Upper lobe of left lung (tissue), 6 donors: Measurements from ENCODE around the gene LCE2B. TPM values are rescaled to one million over a fixed set of nuclear protein-coding genes. Genes with fewer than 3 reads are reported as not detected.
"Not testable (repeated sequence)": the region's sequence is repeated elsewhere in the genome, so short reads cannot be mapped to it uniquely, and the experiment has no call there.

Experiments used
- ATAC-seq, 2 donors: fragments of 200-7000 bp; cut with Tn5 transposase; one replicate each; pipeline ENCODE4 v1.9.1; 2022; ENCODE audit warnings: mild to moderate bottlenecking in 2 of 2, moderate library complexity in 2 of 2; ENCODE audit not compliant: low FRiP score in 2 of 2
- DNase-seq, 2 donors: peaks; one replicate each; pipeline ENCODE4 v3.0.0-alpha.2; 2019 to 2020
- H3K27ac ChIP-seq, 4 donors: fragments of 200-600 bp; sonication (generic); one replicate each; pipeline ENCODE4 v1.5.1; 2016 to 2019
- H3K27me3 ChIP-seq, 4 donors: fragments of 200-600 bp; sonication (generic); one replicate each; pipeline ENCODE4 v1.5.1; 2017 to 2019
- H3K36me3 ChIP-seq, 4 donors: fragments of 200-600 bp; sonication (generic); one replicate each; pipeline ENCODE4 v1.5.1; 2016 to 2019
- H3K4me1 ChIP-seq, 4 donors: fragments of 200-600 bp; sonication (generic); one replicate each; pipeline ENCODE4 v1.5.1; 2018 to 2019
- H3K4me3 ChIP-seq, 4 donors: fragments of 200-600 bp; sonication (generic); one replicate each; pipeline ENCODE4 v1.5.1; 2017 to 2019; ENCODE audit warnings: mild to moderate bottlenecking in 2 of 4, moderate library complexity in 1 of 4
- H3K9me3 ChIP-seq, 4 donors: fragments of 200-600 bp; sonication (generic); one replicate each; pipeline ENCODE4 v1.5.1; 2018 to 2019
- EP300 ChIP-seq, 4 donors: sonication (generic); formaldehyde crosslinking; IDR thresholded peaks; one replicate each; pipeline ENCODE4 v1.5.1; 2017; ENCODE audit warnings: antibody characterized with exemption in 4 of 4, control low read depth in 2 of 4
- POLR2A ChIP-seq, 4 donors: fragments of 450-650 bp; IDR thresholded peaks; one replicate each; pipeline ENCODE4 v1.5.1; 2016 to 2017; ENCODE audit warnings: antibody characterized with exemption in 4 of 4, mild to moderate bottlenecking in 2 of 4
- POLR2AphosphoS5 ChIP-seq, 2 donors: sonication (generic); formaldehyde crosslinking; IDR thresholded peaks; one replicate each; pipeline ENCODE4 v1.5.1; 2017; ENCODE audit warnings: antibody characterized with exemption in 2 of 2
- WGBS, 2 donors: methylation state at CpG; one replicate each; pipeline ENCODE4 v1.1.5; 2017 to 2018; 5-methylcytosine and 5-hydroxymethylcytosine counted together
- total RNA-seq, 6 donors: library from RNA; depleted of rRNA in 4 of 6; stranded (reverse); fragments of >200 nt in 4 of 6; gene quantifications; one replicate each; pipeline versions ENCODE4 v1.1.0 to v1.2.1, GENCODE V29; 2016 to 2021
- TF ChIP-seq, protein P1 (sequence below), 6 experiments: fragments of 450-650 bp in 4 of 6; fragments of 200-600 bp in 2 of 6; sonication (generic) in 2 of 6; IDR thresholded peaks; one replicate each; pipeline ENCODE4 v1.5.1; 2016 to 2019; ENCODE audit warnings: antibody characterized with exemption in 6 of 6
- donor health status: DM: no; HTN: no; CAD: no; lungs with moderate emphysema.
- donor health status: DM: no; HTN: yes; CAD: no; lungs with severe emphysema.

The LCE2B gene
- total RNA-seq, 6 donors from 2014 or later, result not detected

DNA sequence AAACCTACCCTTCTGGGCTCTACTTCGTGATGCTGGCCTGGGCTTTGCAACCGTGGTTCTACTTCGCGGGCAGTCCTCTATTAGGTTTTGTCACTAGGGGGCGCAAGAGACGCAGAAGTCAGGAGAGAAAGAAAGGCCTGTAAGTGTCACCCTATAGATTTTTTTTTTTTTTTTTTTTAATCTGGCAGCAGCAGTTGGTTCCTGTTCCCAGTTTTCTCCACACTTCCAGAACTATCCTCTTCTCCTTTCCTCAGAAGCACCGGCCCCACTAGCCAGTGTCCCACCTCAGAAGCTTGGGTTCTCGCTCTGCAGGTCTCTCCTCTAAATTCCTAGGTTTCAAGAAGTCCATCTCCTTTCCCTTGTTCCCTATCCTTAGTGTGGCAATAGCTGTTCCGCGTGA lies 31.8 kb upstream of the LCE2B start:
- no peaks in the 10 kb centered on the region for H3K9me3 ChIP-seq
- 29 to 36% methylated on average over 10 of the region's 10 CpGs for WGBS, 2 donors
- H3K4me3 ChIP-seq, result no peak overlapping the region
- ATAC-seq (peak in 1 of 2 donors; percentile 56), DNase-seq (no peak)
- TF ChIP-seq POLR2AphosphoS5 (IDR thresholded peaks at IDR 0.05) (no peak), POLR2A (IDR thresholded peaks at IDR 0.05) (no peak), EP300 (IDR thresholded peaks at IDR 0.05) (no peak)
- TF ChIP-seq, protein P1, sequence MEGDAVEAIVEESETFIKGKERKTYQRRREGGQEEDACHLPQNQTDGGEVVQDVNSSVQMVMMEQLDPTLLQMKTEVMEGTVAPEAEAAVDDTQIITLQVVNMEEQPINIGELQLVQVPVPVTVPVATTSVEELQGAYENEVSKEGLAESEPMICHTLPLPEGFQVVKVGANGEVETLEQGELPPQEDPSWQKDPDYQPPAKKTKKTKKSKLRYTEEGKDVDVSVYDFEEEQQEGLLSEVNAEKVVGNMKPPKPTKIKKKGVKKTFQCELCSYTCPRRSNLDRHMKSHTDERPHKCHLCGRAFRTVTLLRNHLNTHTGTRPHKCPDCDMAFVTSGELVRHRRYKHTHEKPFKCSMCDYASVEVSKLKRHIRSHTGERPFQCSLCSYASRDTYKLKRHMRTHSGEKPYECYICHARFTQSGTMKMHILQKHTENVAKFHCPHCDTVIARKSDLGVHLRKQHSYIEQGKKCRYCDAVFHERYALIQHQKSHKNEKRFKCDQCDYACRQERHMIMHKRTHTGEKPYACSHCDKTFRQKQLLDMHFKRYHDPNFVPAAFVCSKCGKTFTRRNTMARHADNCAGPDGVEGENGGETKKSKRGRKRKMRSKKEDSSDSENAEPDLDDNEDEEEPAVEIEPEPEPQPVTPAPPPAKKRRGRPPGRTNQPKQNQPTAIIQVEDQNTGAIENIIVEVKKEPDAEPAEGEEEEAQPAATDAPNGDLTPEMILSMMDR (IDR thresholded peaks at IDR 0.05), result peak in 4 of 6 experiments; percentile 16 to 46 (median 23)
- no peak overlapping the region for H3K27ac ChIP-seq
- no peaks in the 10 kb centered on the region for H3K36me3 ChIP-seq
- no peaks in the 10 kb centered on the region for H3K27me3 ChIP-seq
- H3K4me1 ChIP-seq, result no peaks in the 10 kb centered on the region

DNA sequence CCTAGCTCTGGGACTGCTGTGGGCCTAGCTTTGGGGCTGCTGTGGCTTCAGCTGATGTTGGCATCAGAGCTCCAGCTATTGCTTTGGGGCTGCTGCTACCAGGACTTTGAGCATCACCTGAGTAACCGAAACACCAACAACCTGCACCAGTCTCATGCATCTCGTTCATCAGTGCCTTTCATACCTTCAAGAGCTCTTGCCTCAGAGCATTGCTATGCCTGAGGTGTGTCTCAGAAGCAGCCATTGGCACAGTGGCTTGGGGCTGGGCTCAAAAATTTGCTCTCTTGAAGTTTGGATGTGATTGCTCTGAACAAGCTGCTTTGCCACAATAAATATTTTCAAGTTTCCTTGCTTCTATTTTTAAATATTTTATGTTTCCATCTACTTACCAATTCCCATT lies 29.5 kb upstream of the LCE2B start:
- Histone ChIP-seq H3K4me3 (no peak overlapping the region), H3K27ac (no peak overlapping the region), H3K9me3 (no peaks in the 10 kb centered on the region), H3K36me3 (no peaks in the 10 kb centered on the region), H3K4me1 (no peaks in the 10 kb centered on the region), H3K27me3 (no peaks in the 10 kb centered on the region)
- 61 to 65% methylated on average over 2 of the region's 2 CpGs for WGBS, 2 donors
- TF ChIP-seq, protein P1 (IDR thresholded peaks at IDR 0.05), result no peak
- TF ChIP-seq POLR2A (IDR thresholded peaks at IDR 0.05) (no peak), POLR2AphosphoS5 (IDR thresholded peaks at IDR 0.05) (no peak), EP300 (IDR thresholded peaks at IDR 0.05) (no peak)
- ATAC-seq (no peak), DNase-seq (no peak)

DNA sequence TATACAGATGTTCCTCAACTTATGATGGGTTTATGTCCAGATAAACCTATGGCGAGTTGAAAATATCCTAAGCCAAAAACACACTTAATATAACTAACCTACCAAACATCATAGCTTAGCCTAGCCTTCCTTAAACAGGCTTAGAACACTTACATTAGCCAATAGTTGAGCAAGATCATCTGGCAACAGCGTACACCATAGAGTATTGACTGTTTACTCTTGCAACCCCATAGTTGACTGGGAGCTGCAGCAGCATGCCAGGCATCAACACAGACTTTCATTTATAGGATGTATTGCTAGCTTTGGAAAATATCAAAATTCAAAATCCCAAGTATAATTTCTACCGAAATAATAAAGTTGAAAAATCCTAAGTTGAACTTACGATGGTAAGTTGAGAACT lies 28.2 kb upstream of the LCE2B start:
- H3K9me3 ChIP-seq, result no peaks in the 10 kb centered on the region
- H3K27ac ChIP-seq, result no peak overlapping the region
- H3K27me3 ChIP-seq, result no peaks in the 10 kb centered on the region
- no peak for ATAC-seq
- 91 to 93% methylated on average over 4 of the region's 4 CpGs for WGBS, 2 donors
- H3K36me3 ChIP-seq, result no peaks in the 10 kb centered on the region
- DNase-seq, result no peak
- no peak overlapping the region for H3K4me3 ChIP-seq
- H3K4me1 ChIP-seq, result no peaks in the 10 kb centered on the region
- no peak for TF ChIP-seq POLR2A (IDR thresholded peaks at IDR 0.05)
- TF ChIP-seq, protein P1 (IDR thresholded peaks at IDR 0.05), result no peak
- TF ChIP-seq POLR2AphosphoS5 (IDR thresholded peaks at IDR 0.05), result no peak
- no peak for TF ChIP-seq EP300 (IDR thresholded peaks at IDR 0.05)

DNA sequence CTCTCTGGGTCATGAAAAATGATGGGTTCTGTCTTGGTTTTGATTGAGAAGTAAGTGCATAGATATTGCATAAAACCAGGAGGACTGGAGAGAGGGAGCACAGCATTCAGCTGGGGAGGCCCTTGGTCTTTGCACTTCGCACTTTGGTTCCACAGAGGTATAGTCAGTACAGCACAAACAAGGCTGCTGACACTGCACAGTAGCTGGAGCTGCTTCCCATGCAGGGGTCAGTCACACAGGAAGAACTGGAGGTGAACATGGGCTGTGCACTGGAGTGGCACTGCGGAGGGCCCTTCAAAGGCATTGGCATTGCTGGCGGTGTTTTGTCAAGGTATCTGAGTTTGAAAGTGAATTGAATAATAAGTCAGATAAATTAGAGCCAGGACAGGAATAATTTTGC lies 27.3 kb upstream of the LCE2B start:
- WGBS, 2 donors, result 83 to 89% methylated on average over 3 of the region's 3 CpGs
- Histone ChIP-seq H3K9me3 (no peaks in the 10 kb centered on the region), H3K27me3 (no peaks in the 10 kb centered on the region), H3K4me1 (no peaks in the 10 kb centered on the region), H3K36me3 (no peaks in the 10 kb centered on the region), H3K27ac (no peak overlapping the region), H3K4me3 (no peak overlapping the region)
- ATAC-seq (no peak), DNase-seq (no peak)
- TF ChIP-seq, protein P1 (IDR thresholded peaks at IDR 0.05), result no peak
- TF ChIP-seq EP300 (IDR thresholded peaks at IDR 0.05), result no peak
- no peak for TF ChIP-seq POLR2A (IDR thresholded peaks at IDR 0.05)
- TF ChIP-seq POLR2AphosphoS5 (IDR thresholded peaks at IDR 0.05), result no peak

DNA sequence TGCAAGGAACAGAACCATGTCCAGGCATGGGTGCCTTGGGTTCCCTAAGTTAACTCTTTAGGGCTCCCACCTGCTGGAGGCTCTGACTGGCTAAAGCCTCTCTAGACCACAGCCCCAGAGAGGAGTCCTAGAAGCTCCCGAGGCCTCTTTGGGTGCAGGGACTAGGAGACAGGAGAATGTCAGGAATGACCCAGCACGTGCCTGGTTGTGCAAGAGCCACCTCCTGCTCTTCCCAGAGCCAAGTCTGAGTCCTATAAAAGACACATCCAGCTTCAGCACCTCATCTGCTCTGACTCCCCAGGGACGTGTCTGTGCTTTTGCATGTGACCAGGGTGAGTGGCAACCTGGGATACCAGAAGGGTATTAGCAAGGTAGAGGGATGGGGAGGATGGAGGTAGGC lies 22.8 kb upstream of the LCE2B start, which contains the start of gene LCE2D:
TSS of gene LCE2D (plus strand) at position 283 of the 400 bp plus-strand sequence. CDS start 726 bp downstream, outside the sequence.
- Histone ChIP-seq H3K4me1 (no peaks in the 10 kb centered on the region), H3K27me3 (no peaks in the 10 kb centered on the region)
- WGBS, 2 donors, result 61 to 85% methylated on average over 3 of the region's 3 CpGs

DNA sequence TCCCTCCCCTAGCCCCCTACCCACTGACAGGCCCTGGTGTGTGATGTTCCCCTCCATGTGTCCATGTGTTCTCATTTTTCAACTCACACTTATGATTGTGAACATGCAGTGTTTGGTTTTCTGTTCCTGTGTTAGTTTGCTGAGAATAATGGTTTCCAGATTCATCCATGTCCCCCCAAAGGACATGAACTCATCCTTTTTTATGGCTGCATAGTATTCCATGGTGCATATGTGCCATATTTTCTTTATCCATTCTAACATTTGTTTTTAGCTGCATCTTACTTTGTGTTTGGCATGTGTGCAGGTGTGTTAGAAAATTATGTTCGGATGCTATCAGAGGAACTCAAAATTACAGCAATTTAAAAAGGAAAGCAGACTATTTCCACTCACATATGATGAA lies 19.8 kb upstream of the LCE2B start:
- not testable (repeated sequence) for H3K27ac ChIP-seq, H3K9me3 ChIP-seq, H3K27me3 ChIP-seq, ATAC-seq, H3K36me3 ChIP-seq, DNase-seq, H3K4me1 ChIP-seq, H3K4me3 ChIP-seq
- 88 to 91% methylated on average over 1 of the region's 1 CpG for WGBS, 2 donors

More for the DNA sequence above, 22.8 kb upstream of the LCE2B start, which contains the start of gene LCE2D:
- ATAC-seq (no peak), DNase-seq (no peak)
- Histone ChIP-seq H3K4me3 (no peak within 1 kb of the TSS), H3K36me3 (no peaks in the 10 kb centered on the region), H3K9me3 (no peaks in the 10 kb centered on the region), H3K27ac (no peak within 1 kb of the TSS)
- TF ChIP-seq POLR2AphosphoS5 (IDR thresholded peaks at IDR 0.05), result no peak
